Endothelial cell of umbilical vein (primary cell): ENCODE data around the gene INTS11. TPM values are rescaled to one million over a fixed set of nuclear protein-coding genes. Genes with fewer than 3 reads are reported as not detected.

Experiments used
- BruUV-seq: library from RNA; stranded (reverse); fragments of 400-500 nt; replicated peaks from 2 replicates; lab custom pipeline; 2021; lab: Mats Ljungman, UMichigan
- CTCF ChIA-PET: fragments of 300-600, 350-600 bp; sonication (Branson Sonifier 250); formaldehyde crosslinking; loops from one replicate; lab custom pipeline; 2021; ENCODE audit warnings: antibody characterized with exemption, inconsistent platforms; lab: Charles Lee
- POLR2A ChIA-PET: fragments of 300-600, 350-600 bp; sonication (Branson Sonifier 250); formaldehyde crosslinking; loops from one replicate; lab custom pipeline; 2021; ENCODE audit warnings: antibody characterized with exemption, inconsistent platforms; lab: Charles Lee
- DNase-seq: peaks from one replicate; pipeline ENCODE4 v3.0.0-alpha.2; 2011; ENCODE audit warnings: low read depth, low spot score
- FAIRE-seq: peaks from 2 replicates; lab custom pipeline; 2011; peaks lifted over from hg19 to GRCh38; lab: Jason Lieb, UNC
- H2AFZ ChIP-seq: 2 replicates; pipeline ENCODE4 v1.6.0; 2012; ENCODE audit warnings: low read depth, low read length, control low read depth, inconsistent platforms
- H3K27ac ChIP-seq: 2 replicates; pipeline ENCODE4 v1.5.1; 2011; ENCODE audit warnings: low read depth, mild to moderate bottlenecking, control low read depth, low read length, moderate library complexity; ENCODE audit not compliant: insufficient read depth
- H3K27me3 ChIP-seq, 2 experiments: 2 replicates each; pipeline versions ENCODE4 v1.6.0 to v1.6.1; 2011; ENCODE audit warnings: low read length in 2 of 2, mixed read lengths in 1 of 2; ENCODE audit not compliant: control insufficient read depth in 2 of 2, insufficient read depth in 2 of 2
- H3K36me3 ChIP-seq, 2 experiments: 2 replicates in 1 of 2; 3 replicates in 1 of 2; pipeline ENCODE4 v1.5.1; 2011; ENCODE audit warnings: low read length in 2 of 2, mild to moderate bottlenecking in 1 of 2, moderate library complexity in 1 of 2; ENCODE audit not compliant: control insufficient read depth in 2 of 2, insufficient read depth in 2 of 2; ENCODE audit errors: extremely low read depth in 1 of 2
- H3K4me1 ChIP-seq: 3 replicates; pipeline ENCODE4 v1.5.1; 2011; ENCODE audit warnings: mild to moderate bottlenecking, low read length; ENCODE audit not compliant: control insufficient read depth, insufficient read depth; ENCODE audit errors: extremely low read depth
- H3K4me2 ChIP-seq: 2 replicates; pipeline ENCODE4 v1.6.1; 2011; ENCODE audit warnings: low read length, control low read depth, mixed read lengths; ENCODE audit not compliant: insufficient read depth
- H3K4me3 ChIP-seq, 3 experiments: fragments of 200-600 bp in 1 of 3; sonication (generic), shearing (Covaris generic) in 1 of 3; replicated peaks in 1 of 3; 2 replicates each; pipeline ENCODE4 v1.5.1; 2011 to 2016; ENCODE audit warnings: control low read depth in 3 of 3, low read length in 3 of 3, mild to moderate bottlenecking in 2 of 3, inconsistent platforms in 1 of 3, low read depth in 1 of 3, moderate library complexity in 1 of 3; ENCODE audit not compliant: insufficient read depth in 1 of 3
- H3K79me2 ChIP-seq: 2 replicates; pipeline ENCODE4 v1.6.0; 2012; ENCODE audit warnings: low read length, inconsistent platforms; ENCODE audit not compliant: control insufficient read depth, insufficient read depth
- H3K9ac ChIP-seq: replicated peaks from 2 replicates; pipeline ENCODE3; 2011; ENCODE audit warnings: low read length, control low read depth; ENCODE audit not compliant: insufficient read depth; ENCODE audit errors: extremely low read depth
- H3K9me1 ChIP-seq: replicated peaks from 3 replicates; pipeline ENCODE4 v1.6.0; 2011; ENCODE audit warnings: mild to moderate bottlenecking, low read length; ENCODE audit not compliant: control insufficient read depth, insufficient read depth; ENCODE audit errors: extremely low read depth
- H3K9me3 ChIP-seq: replicated peaks from 2 replicates; pipeline ENCODE4 v1.5.1; 2012; ENCODE audit warnings: low read length, inconsistent platforms; ENCODE audit not compliant: control insufficient read depth, insufficient read depth
- H4K20me1 ChIP-seq: replicated peaks from 2 replicates; pipeline ENCODE3; 2011; ENCODE audit warnings: mild to moderate bottlenecking, low read length; ENCODE audit not compliant: control insufficient read depth, insufficient read depth; ENCODE audit errors: extremely low read depth
- EZH2 ChIP-seq: IDR thresholded peaks from 2 replicates; pipeline ENCODE4 v1.6.1; 2012; ENCODE audit warnings: borderline replicate concordance, low read depth, mild to moderate bottlenecking, moderate library complexity, low read length, inconsistent platforms; ENCODE audit not compliant: severe bottlenecking
- FOS ChIP-seq: IDR thresholded peaks from 2 replicates; pipeline ENCODE4 v1.6.1; 2011; ENCODE audit warnings: mild to moderate bottlenecking, low read length, moderate library complexity, borderline replicate concordance; ENCODE audit not compliant: insufficient read depth
- JUN ChIP-seq: IDR thresholded peaks from 2 replicates; pipeline ENCODE4 v1.6.1; 2011; ENCODE audit warnings: borderline replicate concordance, low read depth; ENCODE audit not compliant: insufficient read length, insufficient read depth
- MAX ChIP-seq: IDR thresholded peaks from 2 replicates; pipeline ENCODE4 v1.6.1; 2011; ENCODE audit not compliant: insufficient read depth, insufficient read length
- MYC ChIP-seq: IDR thresholded peaks from one replicate; pipeline ENCODE4 v1.6.1; 2011; ENCODE audit warnings: mild to moderate bottlenecking, low read depth, low read length
- POLR2A ChIP-seq: IDR thresholded peaks from 2 replicates; pipeline ENCODE4 v1.6.1; 2012; ENCODE audit warnings: low read depth, mild to moderate bottlenecking, control low read depth, low read length
- POLR2AphosphoS5 ChIP-seq: IDR thresholded peaks from 2 replicates; pipeline ENCODE4 v1.6.1; 2012; ENCODE audit warnings: low read depth, mild to moderate bottlenecking, control low read depth, low read length, moderate library complexity; ENCODE audit not compliant: insufficient read depth
- dilution Hi-C: fragments of 300-500 bp; cut with MboI; formaldehyde crosslinking; loops from one replicate; pipeline ENCODE4 v1.15.0; 2019; ENCODE audit warnings: low sequenced_read_pairs; ENCODE audit not compliant: extremely low pct_ligation_motif_present
- intact Hi-C: fragments of 100-400 bp; cut with micrococcal nuclease; formaldehyde crosslinking; loops from one replicate; pipeline ENCODE4 v1.10.0; 2022
- polyA plus RNA-seq, 4 experiments: library from polyadenylated mRNA; depleted of rRNA in 3 of 4; stranded (reverse) in 3 of 4; unstranded in 1 of 4; fragments of >200 nt; gene quantifications; 2 replicates each; pipeline versions ENCODE4 v1.2.1 to v1.2.3, GENCODE V29; 2011 to 2012; ENCODE audit warnings: missing spikeins in 1 of 4
- total RNA-seq: library from RNA; stranded (reverse); gene quantifications from 2 replicates; pipeline ENCODE4 v1.2.3, GENCODE V29; 2021
- TF ChIP-seq, protein P1 (sequence below), 2 donors: IDR thresholded peaks; 1 replicate in 1 of 2; 2 replicates in 1 of 2; pipeline ENCODE4 v1.5.1; 2011; ENCODE audit warnings: low read length in 2 of 2, mild to moderate bottlenecking in 2 of 2, moderate library complexity in 2 of 2, control low read depth in 1 of 2, inconsistent platforms in 1 of 2, low read depth in 1 of 2; ENCODE audit not compliant: insufficient read depth in 1 of 2; ENCODE audit errors: extremely low read depth in 1 of 2

INTS11 gene
- total and polyA plus RNA-seq, 2 donors (not counting 3 experiments of a cell fraction or from before 2014, with no cell fraction given), result 132 to 222 TPM

DNA sequence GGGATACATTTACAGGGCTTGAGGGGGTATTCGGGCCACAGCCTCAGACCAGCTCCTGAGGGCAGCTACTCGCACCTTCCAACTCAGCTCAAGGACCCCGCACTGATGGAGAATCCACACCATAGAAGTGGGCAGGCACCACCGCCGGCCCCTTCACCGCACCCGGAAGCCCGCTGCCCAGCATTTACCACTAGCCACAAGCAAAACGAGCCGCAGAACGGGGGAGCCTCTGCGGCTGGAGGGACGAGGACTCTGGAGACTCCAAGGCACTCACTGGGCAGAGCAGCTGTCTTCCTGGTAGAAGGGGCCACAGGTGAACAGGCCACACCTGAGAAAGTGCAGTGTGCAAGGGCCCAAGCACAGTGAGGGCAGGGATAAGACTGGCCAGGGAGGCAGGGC, 56.2 kb downstream of the INTS11 start:
- BruUV-seq, result no TSS peak
- FAIRE-seq, result no peak
- Histone ChIP-seq H3K4me1 (peaks cover 23% of the 10 kb centered on the region), H3K79me2 (peaks cover 65% of the 10 kb centered on the region), H2AFZ (no peak overlapping the region), H3K27ac (no peak overlapping the region), H4K20me1 (no peaks in the 10 kb centered on the region), H3K9me3 (no peaks in the 10 kb centered on the region), H3K27me3 (no peaks in the 10 kb centered on the region), H3K4me3 (no peak overlapping the region), H3K9me1 (no peaks in the 10 kb centered on the region), H3K9ac (no peak overlapping the region), H3K36me3 (peaks cover 1 to 22% of the 10 kb centered on the region in 2 experiments), H3K4me2 (no peak overlapping the region)
- TF ChIP-seq JUN, result no peak
- TF ChIP-seq, protein P1, sequence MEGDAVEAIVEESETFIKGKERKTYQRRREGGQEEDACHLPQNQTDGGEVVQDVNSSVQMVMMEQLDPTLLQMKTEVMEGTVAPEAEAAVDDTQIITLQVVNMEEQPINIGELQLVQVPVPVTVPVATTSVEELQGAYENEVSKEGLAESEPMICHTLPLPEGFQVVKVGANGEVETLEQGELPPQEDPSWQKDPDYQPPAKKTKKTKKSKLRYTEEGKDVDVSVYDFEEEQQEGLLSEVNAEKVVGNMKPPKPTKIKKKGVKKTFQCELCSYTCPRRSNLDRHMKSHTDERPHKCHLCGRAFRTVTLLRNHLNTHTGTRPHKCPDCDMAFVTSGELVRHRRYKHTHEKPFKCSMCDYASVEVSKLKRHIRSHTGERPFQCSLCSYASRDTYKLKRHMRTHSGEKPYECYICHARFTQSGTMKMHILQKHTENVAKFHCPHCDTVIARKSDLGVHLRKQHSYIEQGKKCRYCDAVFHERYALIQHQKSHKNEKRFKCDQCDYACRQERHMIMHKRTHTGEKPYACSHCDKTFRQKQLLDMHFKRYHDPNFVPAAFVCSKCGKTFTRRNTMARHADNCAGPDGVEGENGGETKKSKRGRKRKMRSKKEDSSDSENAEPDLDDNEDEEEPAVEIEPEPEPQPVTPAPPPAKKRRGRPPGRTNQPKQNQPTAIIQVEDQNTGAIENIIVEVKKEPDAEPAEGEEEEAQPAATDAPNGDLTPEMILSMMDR (IDR thresholded peaks at IDR 0.05; ENCODE audit: extremely low read depth in 1 of 2, insufficient read depth in 1 of 2, low read depth in 1 of 2, low read length in 2 of 2), result no peak
- no peak for TF ChIP-seq POLR2A
- TF ChIP-seq MAX, result no peak
- TF ChIP-seq MYC, result no peak
- no peak for TF ChIP-seq POLR2AphosphoS5
- no peak for TF ChIP-seq EZH2
- no peak for TF ChIP-seq FOS
- ChIA-PET CTCF (no interaction called here), POLR2A (no interaction called here)
- DNase-seq, result no peak
- intact Hi-C loops (no loop called here), dilution Hi-C loops (no loop called here)
